ENCODE results near the gene RAB31. TPM values are rescaled to one million over a fixed set of nuclear protein-coding genes. Genes with fewer than 3 reads are reported as not detected.
A peak's percentile ranks its signal among the peaks of the same experiment; 100 is the strongest.

RAB31 gene
- total RNA-seq, 1 experiment from 2014 or later: 32.9 TPM

DNA sequence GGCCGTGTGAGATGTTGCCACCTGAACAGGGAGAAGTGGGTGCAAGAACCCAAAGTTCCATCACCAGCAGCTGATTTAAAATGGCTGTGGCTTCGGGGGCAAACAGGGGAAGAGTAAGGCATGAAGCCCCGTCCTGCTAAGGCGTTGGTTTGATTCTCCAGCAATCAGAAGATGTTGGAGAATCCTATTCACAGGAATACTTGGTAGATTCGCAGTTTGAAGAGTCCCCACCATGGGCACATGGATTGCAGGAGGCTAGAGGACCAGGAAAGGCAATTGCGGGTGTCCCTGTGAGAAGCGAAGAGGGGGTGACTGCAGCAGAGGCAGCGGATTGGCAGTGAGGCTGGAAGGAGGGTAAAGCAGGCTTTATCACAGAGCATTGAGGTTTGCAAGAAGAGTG lies 131.1 kb downstream of the RAB31 start:
- ATAC-seq (no peak), DNase-seq (ENCODE audit: low spot score) (no peak)
- peak overlapping the region; percentile 37; the same call in 1 of the 2 replicates for H3K27ac Mint-ChIP-seq
- H3K4me3 Mint-ChIP-seq: no peak overlapping the region
- H3K36me3 Mint-ChIP-seq: no peaks in the 10 kb centered on the region
- no peaks in the 10 kb centered on the region for H3K9me3 Mint-ChIP-seq
- ChIA-PET POLR2A (interaction anchor here (1.2 kb wide), 1 partner anchor 74 kb away, joined by 8 read pairs; the partner anchor contains the start of gene VAPA), CTCF (interaction anchor here (0.9 to 1.2 kb wide), 3 partner anchors 8 to 67 kb away, joined by 3 read pairs; no protein-coding TSS in a partner anchor)
- H3K4me1 Mint-ChIP-seq: peaks cover 58% of the 10 kb centered on the region
- no peak for TF ChIP-seq TCF7 (CRISPR knock-in tag; IDR thresholded peaks at IDR 0.05; ENCODE audit: low read depth)
- no peak for TF ChIP-seq IRF2 (CRISPR knock-in tag; IDR thresholded peaks at IDR 0.05; ENCODE audit: borderline replicate concordance, low read depth)
- TF ChIP-seq, protein P1, sequence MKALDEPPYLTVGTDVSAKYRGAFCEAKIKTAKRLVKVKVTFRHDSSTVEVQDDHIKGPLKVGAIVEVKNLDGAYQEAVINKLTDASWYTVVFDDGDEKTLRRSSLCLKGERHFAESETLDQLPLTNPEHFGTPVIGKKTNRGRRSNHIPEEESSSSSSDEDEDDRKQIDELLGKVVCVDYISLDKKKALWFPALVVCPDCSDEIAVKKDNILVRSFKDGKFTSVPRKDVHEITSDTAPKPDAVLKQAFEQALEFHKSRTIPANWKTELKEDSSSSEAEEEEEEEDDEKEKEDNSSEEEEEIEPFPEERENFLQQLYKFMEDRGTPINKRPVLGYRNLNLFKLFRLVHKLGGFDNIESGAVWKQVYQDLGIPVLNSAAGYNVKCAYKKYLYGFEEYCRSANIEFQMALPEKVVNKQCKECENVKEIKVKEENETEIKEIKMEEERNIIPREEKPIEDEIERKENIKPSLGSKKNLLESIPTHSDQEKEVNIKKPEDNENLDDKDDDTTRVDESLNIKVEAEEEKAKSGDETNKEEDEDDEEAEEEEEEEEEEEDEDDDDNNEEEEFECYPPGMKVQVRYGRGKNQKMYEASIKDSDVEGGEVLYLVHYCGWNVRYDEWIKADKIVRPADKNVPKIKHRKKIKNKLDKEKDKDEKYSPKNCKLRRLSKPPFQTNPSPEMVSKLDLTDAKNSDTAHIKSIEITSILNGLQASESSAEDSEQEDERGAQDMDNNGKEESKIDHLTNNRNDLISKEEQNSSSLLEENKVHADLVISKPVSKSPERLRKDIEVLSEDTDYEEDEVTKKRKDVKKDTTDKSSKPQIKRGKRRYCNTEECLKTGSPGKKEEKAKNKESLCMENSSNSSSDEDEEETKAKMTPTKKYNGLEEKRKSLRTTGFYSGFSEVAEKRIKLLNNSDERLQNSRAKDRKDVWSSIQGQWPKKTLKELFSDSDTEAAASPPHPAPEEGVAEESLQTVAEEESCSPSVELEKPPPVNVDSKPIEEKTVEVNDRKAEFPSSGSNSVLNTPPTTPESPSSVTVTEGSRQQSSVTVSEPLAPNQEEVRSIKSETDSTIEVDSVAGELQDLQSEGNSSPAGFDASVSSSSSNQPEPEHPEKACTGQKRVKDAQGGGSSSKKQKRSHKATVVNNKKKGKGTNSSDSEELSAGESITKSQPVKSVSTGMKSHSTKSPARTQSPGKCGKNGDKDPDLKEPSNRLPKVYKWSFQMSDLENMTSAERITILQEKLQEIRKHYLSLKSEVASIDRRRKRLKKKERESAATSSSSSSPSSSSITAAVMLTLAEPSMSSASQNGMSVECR (CRISPR knock-in tag; IDR thresholded peaks at IDR 0.05; ENCODE audit: borderline replicate concordance): no peak
- no peak for TF ChIP-seq NR3C1 (CRISPR knock-in tag; conservative IDR thresholded peaks at IDR 0.05; ENCODE audit: low read depth)
- TF ChIP-seq, protein P2, sequence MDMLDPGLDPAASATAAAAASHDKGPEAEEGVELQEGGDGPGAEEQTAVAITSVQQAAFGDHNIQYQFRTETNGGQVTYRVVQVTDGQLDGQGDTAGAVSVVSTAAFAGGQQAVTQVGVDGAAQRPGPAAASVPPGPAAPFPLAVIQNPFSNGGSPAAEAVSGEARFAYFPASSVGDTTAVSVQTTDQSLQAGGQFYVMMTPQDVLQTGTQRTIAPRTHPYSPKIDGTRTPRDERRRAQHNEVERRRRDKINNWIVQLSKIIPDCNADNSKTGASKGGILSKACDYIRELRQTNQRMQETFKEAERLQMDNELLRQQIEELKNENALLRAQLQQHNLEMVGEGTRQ (CRISPR knock-in tag; IDR thresholded peaks at IDR 0.05): no peak
- TF ChIP-seq ZNF138 (CRISPR knock-in tag; conservative IDR thresholded peaks at IDR 0.05): no peak
- TF ChIP-seq SOX15 (CRISPR knock-in tag; IDR thresholded peaks at IDR 0.05): no peak
- TF ChIP-seq FOXJ3 (CRISPR knock-in tag; IDR thresholded peaks at IDR 0.05; ENCODE audit: borderline replicate concordance): no peak
- TF ChIP-seq, protein P3, sequence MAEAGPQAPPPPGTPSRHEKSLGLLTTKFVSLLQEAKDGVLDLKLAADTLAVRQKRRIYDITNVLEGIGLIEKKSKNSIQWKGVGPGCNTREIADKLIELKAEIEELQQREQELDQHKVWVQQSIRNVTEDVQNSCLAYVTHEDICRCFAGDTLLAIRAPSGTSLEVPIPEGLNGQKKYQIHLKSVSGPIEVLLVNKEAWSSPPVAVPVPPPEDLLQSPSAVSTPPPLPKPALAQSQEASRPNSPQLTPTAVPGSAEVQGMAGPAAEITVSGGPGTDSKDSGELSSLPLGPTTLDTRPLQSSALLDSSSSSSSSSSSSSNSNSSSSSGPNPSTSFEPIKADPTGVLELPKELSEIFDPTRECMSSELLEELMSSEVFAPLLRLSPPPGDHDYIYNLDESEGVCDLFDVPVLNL (CRISPR knock-in tag; IDR thresholded peaks at IDR 0.05; ENCODE audit: borderline replicate concordance, low read depth): no peak
- no peak for TF ChIP-seq ZBTB21 (CRISPR knock-in tag; IDR thresholded peaks at IDR 0.05; ENCODE audit: borderline replicate concordance)
- TF ChIP-seq, protein P4, sequence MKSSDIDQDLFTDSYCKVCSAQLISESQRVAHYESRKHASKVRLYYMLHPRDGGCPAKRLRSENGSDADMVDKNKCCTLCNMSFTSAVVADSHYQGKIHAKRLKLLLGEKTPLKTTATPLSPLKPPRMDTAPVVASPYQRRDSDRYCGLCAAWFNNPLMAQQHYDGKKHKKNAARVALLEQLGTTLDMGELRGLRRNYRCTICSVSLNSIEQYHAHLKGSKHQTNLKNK (CRISPR knock-in tag; IDR thresholded peaks at IDR 0.05): no peak
- TF ChIP-seq, protein P5, sequence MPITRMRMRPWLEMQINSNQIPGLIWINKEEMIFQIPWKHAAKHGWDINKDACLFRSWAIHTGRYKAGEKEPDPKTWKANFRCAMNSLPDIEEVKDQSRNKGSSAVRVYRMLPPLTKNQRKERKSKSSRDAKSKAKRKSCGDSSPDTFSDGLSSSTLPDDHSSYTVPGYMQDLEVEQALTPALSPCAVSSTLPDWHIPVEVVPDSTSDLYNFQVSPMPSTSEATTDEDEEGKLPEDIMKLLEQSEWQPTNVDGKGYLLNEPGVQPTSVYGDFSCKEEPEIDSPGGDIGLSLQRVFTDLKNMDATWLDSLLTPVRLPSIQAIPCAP (CRISPR knock-in tag; IDR thresholded peaks at IDR 0.05): no peak
- TF ChIP-seq ETV6 (CRISPR knock-in tag; IDR thresholded peaks at IDR 0.05): no peak
- TF ChIP-seq MXD4 (CRISPR knock-in tag; IDR thresholded peaks at IDR 0.05; ENCODE audit: borderline replicate concordance): no peak
- no peaks in the 10 kb centered on the region; the same call in 1 of the 2 replicates for H3K27me3 Mint-ChIP-seq (ENCODE audit: low read depth)

DNA sequence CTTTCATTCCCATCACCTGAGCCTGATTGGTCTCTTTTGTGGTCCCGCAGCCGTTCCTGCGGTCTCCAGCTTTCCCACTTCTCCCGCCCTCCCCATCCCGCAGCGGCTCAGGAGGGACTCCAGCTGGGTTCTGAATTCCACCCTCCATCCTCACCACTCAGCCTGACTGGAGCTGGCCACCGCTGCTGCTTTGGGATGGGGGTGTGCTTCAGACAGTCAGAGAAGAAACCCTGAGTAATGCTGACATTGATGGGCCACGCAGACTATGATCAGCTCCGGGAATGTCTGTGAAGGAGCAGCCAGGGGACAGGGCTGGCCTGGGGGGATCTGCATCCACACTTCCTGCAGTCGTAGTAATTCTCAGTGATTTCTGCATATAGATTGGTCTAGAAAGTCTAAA lies 131.8 kb downstream of the RAB31 start:
- ATAC-seq (peak; percentile 15), DNase-seq (ENCODE audit: low spot score) (peak; percentile 40)
- CTCF ChIA-PET: interaction anchor here (0.9 to 1.0 kb wide), 2 partner anchors 8 to 65 kb away, joined by 3 read pairs; no protein-coding TSS in a partner anchor
- H3K36me3 Mint-ChIP-seq: no peaks in the 10 kb centered on the region
- no peak for TF ChIP-seq NFATC4 (CRISPR knock-in tag; IDR thresholded peaks at IDR 0.05)
- TF ChIP-seq, protein P6, sequence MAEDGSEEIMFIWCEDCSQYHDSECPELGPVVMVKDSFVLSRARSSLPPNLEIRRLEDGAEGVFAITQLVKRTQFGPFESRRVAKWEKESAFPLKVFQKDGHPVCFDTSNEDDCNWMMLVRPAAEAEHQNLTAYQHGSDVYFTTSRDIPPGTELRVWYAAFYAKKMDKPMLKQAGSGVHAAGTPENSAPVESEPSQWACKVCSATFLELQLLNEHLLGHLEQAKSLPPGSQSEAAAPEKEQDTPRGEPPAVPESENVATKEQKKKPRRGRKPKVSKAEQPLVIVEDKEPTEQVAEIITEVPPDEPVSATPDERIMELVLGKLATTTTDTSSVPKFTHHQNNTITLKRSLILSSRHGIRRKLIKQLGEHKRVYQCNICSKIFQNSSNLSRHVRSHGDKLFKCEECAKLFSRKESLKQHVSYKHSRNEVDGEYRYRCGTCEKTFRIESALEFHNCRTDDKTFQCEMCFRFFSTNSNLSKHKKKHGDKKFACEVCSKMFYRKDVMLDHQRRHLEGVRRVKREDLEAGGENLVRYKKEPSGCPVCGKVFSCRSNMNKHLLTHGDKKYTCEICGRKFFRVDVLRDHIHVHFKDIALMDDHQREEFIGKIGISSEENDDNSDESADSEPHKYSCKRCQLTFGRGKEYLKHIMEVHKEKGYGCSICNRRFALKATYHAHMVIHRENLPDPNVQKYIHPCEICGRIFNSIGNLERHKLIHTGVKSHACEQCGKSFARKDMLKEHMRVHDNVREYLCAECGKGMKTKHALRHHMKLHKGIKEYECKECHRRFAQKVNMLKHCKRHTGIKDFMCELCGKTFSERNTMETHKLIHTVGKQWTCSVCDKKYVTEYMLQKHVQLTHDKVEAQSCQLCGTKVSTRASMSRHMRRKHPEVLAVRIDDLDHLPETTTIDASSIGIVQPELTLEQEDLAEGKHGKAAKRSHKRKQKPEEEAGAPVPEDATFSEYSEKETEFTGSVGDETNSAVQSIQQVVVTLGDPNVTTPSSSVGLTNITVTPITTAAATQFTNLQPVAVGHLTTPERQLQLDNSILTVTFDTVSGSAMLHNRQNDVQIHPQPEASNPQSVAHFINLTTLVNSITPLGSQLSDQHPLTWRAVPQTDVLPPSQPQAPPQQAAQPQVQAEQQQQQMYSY (CRISPR knock-in tag; IDR thresholded peaks at IDR 0.05): peak; percentile 61
- H3K27ac Mint-ChIP-seq: no peak overlapping the region
- no peaks in the 10 kb centered on the region for H3K9me3 Mint-ChIP-seq
- POLR2A ChIA-PET: no interaction called here
- H3K4me3 Mint-ChIP-seq: no peak overlapping the region
- H3K4me1 Mint-ChIP-seq: peaks cover 58% of the 10 kb centered on the region
- no peaks in the 10 kb centered on the region; the same call in 1 of the 2 replicates for H3K27me3 Mint-ChIP-seq (ENCODE audit: low read depth)

Measured in WTC11 (cell line).